CD4-positive, alpha-beta T cell treated with Interleukin-2 at 100 ng/mL for 4 hours (primary cell): ENCODE measurements around the gene RRAD.

Experiments used
- DNase-seq: peaks from one replicate; pipeline ENCODE4 v3.0.0-alpha.2; 2020; ENCODE audit warnings: low spot score

The RRAD gene

GRCh38 chr16:66934138-66934838, 9.0 kb upstream of the RRAD start, which contains the start of gene CIAO2B:
TSS of gene CIAO2B (minus strand) at chr16:66934402. CDS start at chr16:66934364, 38 bp downstream.
- peak; percentile 86 for DNase-seq

GRCh38 chr16:66933776-66934137, 8.4 kb upstream of the RRAD start:
- peak; percentile 51 for DNase-seq

- no peak for DNase-seq
Observed at GRCh38 chr16:66932076-66932475, 6.7 kb upstream of the RRAD start.

- DNase-seq = no peak
Observed at GRCh38 chr16:66931665-66932064, 6.3 kb upstream of the RRAD start.

GRCh38 chr16:66930189-66930588, 4.9 kb upstream of the RRAD start:
- no peak for DNase-seq

GRCh38 chr16:66928702-66929388, 3.5 kb upstream of the RRAD start:
- no peak for DNase-seq

GRCh38 chr16:66927918-66928649, 2.7 kb upstream of the RRAD start:
- DNase-seq = no peak

GRCh38 chr16:66926961-66927436, 1.7 kb upstream of the RRAD start:
- no peak for DNase-seq

GRCh38 chr16:66926171-66926947, 1.0 kb upstream of the RRAD start:
- DNase-seq = no peak

- no peak for DNase-seq
Observed at GRCh38 chr16:66924527-66925321, 611 bp downstream of the RRAD start.

GRCh38 chr16:66923866-66924265, 1.5 kb downstream of the RRAD start:
- no peak for DNase-seq

GRCh38 chr16:66923247-66923731, 2.0 kb downstream of the RRAD start:
- DNase-seq = no peak

- DNase-seq = no peak
Observed at GRCh38 chr16:66921729-66922450, 3.4 kb downstream of the RRAD start.

GRCh38 chr16:66920924-66921680, 4.2 kb downstream of the RRAD start:
- no peak for DNase-seq

- no peak for DNase-seq
Observed at GRCh38 chr16:66920299-66920590, 5.1 kb downstream of the RRAD start.

- DNase-seq = no peak
Observed at GRCh38 chr16:66919569-66920298, 5.6 kb downstream of the RRAD start.

- DNase-seq = no peak
Observed at GRCh38 chr16:66918803-66919568, 6.3 kb downstream of the RRAD start, which contains the start of gene CDH16. TSS of gene CDH16 (minus strand) at chr16:66918885. CDS start at chr16:66918065, 820 bp downstream.

GRCh38 chr16:66918355-66918754, 7.0 kb downstream of the RRAD start:
- no peak for DNase-seq
